WTC11 (cell line): ENCODE data around the gene RTN4.

Experiments used
- CTCF ChIP-seq: fragments of 200-600 bp; IDR thresholded peaks from 2 replicates; pipeline ENCODE4 v1.8.0; 2022; ENCODE audit warnings: antibody characterized with exemption
- ELF4 ChIP-seq: sonication (generic); formaldehyde crosslinking; IDR thresholded peaks from 2 replicates; pipeline ENCODE4 v1.8.1; 2022; ENCODE audit warnings: low read depth, mild to moderate bottlenecking, moderate library complexity, missing genetic modification reagents
- KAT7 ChIP-seq: sonication (generic); formaldehyde crosslinking; IDR thresholded peaks from 2 replicates; pipeline ENCODE4 v1.8.1; 2023; ENCODE audit warnings: missing genetic modification reagents, mild to moderate bottlenecking, borderline replicate concordance
- MAX ChIP-seq: sonication (generic); formaldehyde crosslinking; IDR thresholded peaks from 2 replicates; pipeline ENCODE4 v1.8.0; 2022; ENCODE audit warnings: mild to moderate bottlenecking, missing genetic modification reagents
- MYBL2 ChIP-seq: sonication (generic); formaldehyde crosslinking; IDR thresholded peaks from 2 replicates; pipeline ENCODE4 v1.8.1; 2023; ENCODE audit warnings: mild to moderate bottlenecking, moderate library complexity, missing genetic modification reagents
- NFE2L1 ChIP-seq: sonication (generic); formaldehyde crosslinking; IDR thresholded peaks from 2 replicates; pipeline ENCODE4 v1.8.1; 2023; ENCODE audit warnings: missing genetic modification reagents
- NR2C2 ChIP-seq: sonication (generic); formaldehyde crosslinking; IDR thresholded peaks from 2 replicates; pipeline ENCODE4 v1.8.0; 2022; ENCODE audit warnings: mild to moderate bottlenecking, missing genetic modification reagents
- ZNF121 ChIP-seq: sonication (generic); formaldehyde crosslinking; IDR thresholded peaks from 2 replicates; pipeline ENCODE4 v1.8.0; 2023; ENCODE audit warnings: missing genetic modification reagents
- ZNF232 ChIP-seq: sonication (generic); formaldehyde crosslinking; IDR thresholded peaks from 2 replicates; pipeline ENCODE4 v1.8.0; 2022; ENCODE audit warnings: mild to moderate bottlenecking, missing genetic modification reagents
- ZSCAN18 ChIP-seq: fragments of 250-450 bp; sonication (Bioruptor Pico); IDR thresholded peaks from 2 replicates; pipeline ENCODE4 v2.1.2; 2022; ENCODE audit warnings: mild to moderate bottlenecking, moderate library complexity
- TF ChIP-seq, protein P1 (sequence below): sonication (generic); formaldehyde crosslinking; IDR thresholded peaks from 2 replicates; pipeline ENCODE4 v1.8.1; 2023; ENCODE audit warnings: mild to moderate bottlenecking, moderate library complexity, missing genetic modification reagents
- TF ChIP-seq, protein P2 (sequence below): sonication (generic); formaldehyde crosslinking; conservative IDR thresholded peaks from 2 replicates; pipeline ENCODE4 v1.8.1; 2022; ENCODE audit warnings: mild to moderate bottlenecking, missing genetic modification reagents
- TF ChIP-seq, protein P3 (sequence below): sonication (generic); formaldehyde crosslinking; IDR thresholded peaks from 2 replicates; pipeline ENCODE4 v1.8.0; 2022; ENCODE audit warnings: mild to moderate bottlenecking, missing genetic modification reagents

DNA sequence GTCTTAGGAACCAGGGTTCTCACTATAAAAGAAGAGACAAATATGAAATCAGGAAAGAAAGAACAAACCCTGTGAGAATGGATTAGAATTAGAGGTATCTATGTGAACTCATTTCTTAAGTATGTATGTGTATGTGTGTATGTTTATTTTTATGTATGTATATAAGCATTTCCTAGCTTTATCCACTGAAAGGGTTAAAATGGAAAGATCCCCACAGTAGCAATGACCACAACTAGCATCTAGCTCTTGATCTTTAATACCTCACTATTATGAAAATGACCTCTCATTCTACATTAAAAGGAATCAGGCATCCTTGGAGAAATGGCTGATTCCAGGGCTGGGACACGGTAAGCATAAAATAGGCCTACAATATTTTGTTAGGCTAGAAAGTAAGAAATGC lies 31.6 kb downstream of the RTN4 start:
- TF ChIP-seq ELF4 (CRISPR knock-in tag) (no peak), MYBL2 (CRISPR knock-in tag) (no peak), CTCF (no peak), NR2C2 (CRISPR knock-in tag) (no peak), ZNF121 (CRISPR knock-in tag) (no peak), ZNF232 (CRISPR knock-in tag) (no peak), ZSCAN18 (CRISPR knock-in tag) (no peak), NFE2L1 (CRISPR knock-in tag) (no peak), MAX (CRISPR knock-in tag) (no peak), KAT7 (CRISPR knock-in tag) (no peak)
- TF ChIP-seq, protein P1, sequence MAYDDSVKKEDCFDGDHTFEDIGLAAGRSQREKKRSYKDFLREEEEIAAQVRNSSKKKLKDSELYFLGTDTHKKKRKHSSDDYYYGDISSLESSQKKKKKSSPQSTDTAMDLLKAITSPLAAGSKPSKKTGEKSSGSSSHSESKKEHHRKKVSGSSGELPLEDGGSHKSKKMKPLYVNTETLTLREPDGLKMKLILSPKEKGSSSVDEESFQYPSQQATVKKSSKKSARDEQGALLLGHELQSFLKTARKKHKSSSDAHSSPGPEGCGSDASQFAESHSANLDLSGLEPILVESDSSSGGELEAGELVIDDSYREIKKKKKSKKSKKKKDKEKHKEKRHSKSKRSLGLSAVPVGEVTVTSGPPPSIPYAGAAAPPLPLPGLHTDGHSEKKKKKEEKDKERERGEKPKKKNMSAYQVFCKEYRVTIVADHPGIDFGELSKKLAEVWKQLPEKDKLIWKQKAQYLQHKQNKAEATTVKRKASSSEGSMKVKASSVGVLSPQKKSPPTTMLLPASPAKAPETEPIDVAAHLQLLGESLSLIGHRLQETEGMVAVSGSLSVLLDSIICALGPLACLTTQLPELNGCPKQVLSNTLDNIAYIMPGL (CRISPR knock-in tag), result no peak
- TF ChIP-seq, protein P2, sequence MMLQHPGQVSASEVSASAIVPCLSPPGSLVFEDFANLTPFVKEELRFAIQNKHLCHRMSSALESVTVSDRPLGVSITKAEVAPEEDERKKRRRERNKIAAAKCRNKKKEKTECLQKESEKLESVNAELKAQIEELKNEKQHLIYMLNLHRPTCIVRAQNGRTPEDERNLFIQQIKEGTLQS (CRISPR knock-in tag), result no peak
- TF ChIP-seq, protein P3, sequence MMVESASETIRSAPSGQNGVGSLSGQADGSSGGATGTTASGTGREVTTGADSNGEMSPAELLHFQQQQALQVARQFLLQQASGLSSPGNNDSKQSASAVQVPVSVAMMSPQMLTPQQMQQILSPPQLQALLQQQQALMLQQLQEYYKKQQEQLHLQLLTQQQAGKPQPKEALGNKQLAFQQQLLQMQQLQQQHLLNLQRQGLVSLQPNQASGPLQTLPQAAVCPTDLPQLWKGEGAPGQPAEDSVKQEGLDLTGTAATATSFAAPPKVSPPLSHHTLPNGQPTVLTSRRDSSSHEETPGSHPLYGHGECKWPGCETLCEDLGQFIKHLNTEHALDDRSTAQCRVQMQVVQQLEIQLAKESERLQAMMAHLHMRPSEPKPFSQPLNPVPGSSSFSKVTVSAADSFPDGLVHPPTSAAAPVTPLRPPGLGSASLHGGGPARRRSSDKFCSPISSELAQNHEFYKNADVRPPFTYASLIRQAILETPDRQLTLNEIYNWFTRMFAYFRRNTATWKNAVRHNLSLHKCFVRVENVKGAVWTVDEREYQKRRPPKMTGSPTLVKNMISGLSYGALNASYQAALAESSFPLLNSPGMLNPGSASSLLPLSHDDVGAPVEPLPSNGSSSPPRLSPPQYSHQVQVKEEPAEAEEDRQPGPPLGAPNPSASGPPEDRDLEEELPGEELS (CRISPR knock-in tag), result no peak
